Stimulated activated CD8-positive, alpha-beta memory T cell treated with anti-CD3 and anti-CD28 coated beads, Interleukin-2, amount 100 ng/mL, for 1 hour (primary cell): Measurements from ENCODE around the gene SSTR4.

Experiments used
- DNase-seq, 2 donors: peaks; one replicate each; pipeline ENCODE4 v3.0.0-alpha.2; 2020; ENCODE audit warnings: low read depth in 2 of 2

The SSTR4 gene

DNA sequence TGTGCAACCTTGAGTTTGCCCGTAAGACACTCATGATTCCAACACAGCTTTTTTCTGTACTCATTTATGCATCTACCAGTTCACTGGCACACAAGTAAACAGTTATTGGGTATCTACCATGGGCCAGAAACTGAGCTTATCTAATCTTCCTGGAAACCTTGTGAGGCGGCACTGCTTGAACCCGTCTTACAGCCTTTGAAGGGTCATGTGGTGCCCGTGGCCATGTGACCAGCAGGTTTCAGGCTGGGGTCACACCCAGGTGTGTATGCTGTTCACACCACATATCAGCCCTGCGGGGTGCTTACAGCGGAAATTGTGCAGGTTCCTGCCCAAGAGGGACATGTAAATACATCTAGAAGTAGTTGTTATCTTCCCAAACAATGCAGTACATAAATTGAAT is 8.3 kb downstream of the SSTR4 start:
- no peak for DNase-seq

DNA sequence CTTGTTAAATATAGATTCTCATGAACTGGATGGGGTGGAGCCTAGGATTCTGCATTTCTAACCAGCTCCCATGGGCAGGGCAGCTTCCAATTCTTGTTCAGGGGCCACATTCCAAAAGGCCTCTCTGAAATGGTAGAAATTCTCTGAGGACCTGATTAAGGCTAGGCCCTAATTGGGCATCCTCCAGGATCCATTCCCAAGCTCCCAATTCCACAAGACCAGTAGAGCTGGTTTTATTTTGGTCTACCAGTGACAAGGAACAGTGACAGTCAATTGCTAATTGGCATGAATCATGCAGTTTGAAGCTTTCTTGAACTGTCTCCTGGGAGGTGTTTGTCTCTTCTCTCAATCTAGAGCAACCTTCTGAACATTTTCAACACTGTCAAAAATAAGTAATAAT is 11.3 kb downstream of the SSTR4 start:
- DNase-seq = no peak

DNA sequence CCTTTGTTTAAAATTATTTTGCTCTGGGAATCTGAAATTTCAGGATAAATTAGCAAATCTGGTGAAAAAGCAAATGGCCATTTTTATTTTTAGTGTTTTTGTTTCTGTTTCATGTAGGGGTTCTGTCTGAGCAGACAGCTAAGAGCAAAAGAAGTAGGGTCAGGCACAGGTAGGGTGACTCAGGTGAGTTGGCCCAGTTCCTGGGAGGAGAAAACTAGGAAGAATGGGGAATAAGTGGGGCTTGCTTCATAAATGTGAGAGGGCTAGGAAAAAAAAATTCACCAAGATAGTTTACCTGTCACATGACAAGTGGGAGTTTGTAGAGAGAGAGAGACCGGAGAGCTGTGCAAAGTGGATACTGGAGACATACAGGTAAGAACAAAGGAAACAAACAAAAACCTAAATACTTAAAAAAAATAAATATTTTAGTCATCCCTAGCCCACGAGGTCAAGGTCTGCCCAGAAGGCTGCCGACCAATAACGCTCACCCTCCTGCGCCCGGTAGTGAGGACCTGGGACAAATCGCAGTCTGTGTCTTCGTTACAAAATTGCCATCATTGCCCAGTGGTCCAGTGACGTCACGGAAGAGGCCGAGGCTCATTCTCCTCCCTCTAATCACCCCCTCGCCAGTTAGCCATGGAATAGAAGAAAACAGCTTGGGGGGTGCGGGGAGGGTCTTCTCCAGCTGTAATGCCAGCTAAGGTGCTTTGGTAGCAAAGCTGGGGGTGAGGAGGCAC is 12.1 kb downstream of the SSTR4 start:
- DNase-seq = no peak

DNA sequence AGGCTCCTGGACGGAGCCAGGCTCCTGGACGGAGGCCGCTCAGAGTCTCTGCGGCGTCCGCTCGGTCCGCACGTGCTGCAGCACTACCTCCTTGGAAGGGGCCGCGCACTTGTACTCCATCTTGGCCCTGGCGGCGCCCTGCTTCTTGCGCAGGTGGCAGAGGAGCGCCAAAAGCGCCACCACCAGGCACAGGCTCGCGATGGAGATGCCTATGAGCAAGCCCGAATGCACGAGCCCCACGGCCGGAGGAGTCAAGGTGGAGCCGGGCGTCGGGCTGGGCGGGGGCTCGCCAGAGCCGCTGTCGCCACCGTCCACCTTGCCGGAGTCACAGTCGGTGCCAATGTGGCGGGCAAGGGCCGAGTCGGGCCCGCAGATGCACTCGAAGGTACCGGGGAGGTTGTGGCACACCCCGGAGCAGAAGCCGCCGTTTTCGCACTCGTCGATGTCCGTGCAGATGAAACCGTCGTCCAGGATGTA is 12.7 kb downstream of the SSTR4 start:
- no peak for DNase-seq

DNA sequence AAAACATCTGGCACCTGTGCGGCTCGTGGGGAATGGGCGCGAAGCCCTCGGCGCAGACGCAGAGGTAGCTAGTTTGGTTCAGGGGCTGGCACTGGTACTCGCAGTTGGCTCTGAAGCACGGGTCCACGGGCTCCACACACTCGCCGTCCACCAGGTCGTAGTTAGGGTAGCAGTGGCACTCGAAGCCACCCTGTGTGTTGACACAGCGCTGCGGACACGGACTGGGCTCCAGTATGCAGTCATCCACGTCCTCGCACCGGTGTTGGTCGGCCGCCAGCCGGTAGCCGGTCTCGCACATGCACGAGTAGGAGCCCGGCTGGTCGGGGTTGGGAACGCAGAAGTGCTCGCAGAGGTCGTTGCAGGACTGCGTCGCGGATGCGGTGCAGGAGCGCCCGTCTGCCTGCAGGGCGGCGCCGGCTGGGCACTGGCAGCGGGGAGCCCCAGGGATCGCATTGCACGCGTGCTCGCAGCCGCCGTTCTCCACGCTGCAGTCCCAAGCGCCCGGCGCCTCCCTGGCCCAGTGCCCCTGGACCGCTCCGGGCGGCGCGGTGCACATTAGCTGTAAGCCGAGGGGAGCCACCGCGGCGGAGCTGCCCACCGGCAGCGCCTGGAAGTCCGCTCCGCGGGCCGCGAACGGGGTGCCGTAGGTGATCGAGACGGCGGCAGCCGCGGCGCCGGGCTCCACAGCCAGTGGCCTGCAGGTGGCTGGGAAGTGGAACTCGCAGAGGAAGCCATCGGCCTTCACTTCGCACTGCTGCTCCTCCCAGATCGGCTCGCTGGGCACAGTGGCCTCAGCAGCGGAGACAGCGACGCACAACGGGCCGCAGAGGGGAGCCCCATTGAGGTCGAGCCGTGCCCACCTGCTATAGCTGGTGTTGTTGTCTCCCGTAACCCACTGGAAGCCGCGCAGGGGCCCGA is 13.4 kb downstream of the SSTR4 start:
- no peak for DNase-seq

DNA sequence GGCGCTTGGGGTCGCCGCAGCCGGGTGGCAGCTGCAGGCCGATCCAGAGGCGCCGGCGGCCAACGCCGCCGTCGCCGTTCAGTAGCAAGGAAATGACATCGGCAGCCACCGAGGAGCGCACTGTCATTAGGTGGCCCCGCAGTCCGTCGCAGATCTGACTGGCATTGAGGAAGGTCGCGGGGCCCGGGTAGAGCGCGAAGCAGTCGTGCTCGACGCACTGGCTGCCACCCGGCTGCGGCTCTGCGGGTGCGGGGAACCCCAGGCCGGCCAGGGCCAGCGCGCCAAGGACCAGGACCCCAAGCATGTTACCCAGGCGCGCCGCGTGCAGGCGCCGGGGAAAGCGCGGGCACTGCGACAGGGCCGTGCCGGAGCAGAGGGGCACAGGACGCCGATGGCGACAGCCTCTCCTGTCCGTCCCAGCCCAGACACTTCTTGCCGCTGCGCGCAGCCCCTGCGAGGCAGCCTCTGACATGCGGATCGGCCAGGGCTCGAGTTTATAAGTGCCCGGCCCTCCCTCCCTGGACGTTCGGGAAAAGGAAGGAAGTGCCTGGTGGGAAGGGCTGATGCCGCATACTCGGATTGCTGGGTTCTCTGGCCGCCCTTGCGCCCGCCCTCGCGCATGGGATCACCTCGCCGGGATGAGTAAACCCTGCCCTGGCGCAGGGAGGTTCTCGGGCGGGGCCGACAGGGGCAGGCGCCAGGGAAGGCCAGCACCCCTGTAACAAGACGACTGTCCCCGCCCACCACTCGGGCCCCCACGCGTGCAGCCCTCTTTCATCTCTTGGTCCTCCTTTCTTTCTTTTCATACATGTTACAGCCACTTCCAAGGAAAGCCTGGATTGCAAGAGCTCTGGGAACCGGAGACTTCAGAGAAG is 14.3 kb downstream of the SSTR4 start, which contains the start of gene THBD:
Gene THBD (minus strand): TSS at position 472 of the 875 bp plus-strand sequence. CDS start 168 bp downstream, at position 304.
- no peak for DNase-seq

DNA sequence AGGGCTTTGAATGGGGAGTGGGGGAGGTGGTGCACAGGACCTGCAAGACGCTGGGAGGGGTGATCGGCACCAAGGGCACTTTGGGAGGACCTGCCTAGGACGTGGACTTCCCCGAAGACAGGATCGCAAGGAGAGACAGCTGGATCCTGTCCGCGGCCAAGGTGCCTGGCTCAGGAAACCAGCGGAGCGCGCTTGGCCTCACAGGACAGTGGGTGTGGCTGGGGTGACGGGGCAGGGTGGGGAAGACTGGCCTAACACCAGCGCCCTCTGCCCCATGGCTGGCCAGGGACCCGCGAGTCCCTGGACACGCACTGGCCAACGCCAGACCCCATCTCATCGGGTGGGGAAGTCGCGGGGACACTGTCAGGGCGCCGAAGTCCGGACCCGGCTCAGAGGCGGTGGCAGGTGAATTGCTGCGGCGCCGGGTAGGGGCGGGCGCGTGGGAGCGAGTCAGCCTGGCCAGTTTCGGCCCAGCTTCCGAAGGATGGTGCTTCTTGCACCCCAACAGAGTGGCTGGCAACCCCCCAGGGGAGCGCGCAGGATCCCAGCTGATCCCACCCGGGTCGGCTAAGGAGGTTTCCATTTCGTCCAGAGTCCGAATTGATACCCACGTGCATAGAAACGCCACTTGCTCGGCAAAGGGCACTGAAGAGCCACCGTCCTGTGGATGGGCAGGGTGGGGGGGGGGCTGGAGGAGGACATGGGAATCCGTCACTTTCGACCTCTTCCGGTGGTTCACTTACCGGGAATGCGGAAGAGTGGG is 15.1 kb downstream of the SSTR4 start:
- no peak for DNase-seq

DNA sequence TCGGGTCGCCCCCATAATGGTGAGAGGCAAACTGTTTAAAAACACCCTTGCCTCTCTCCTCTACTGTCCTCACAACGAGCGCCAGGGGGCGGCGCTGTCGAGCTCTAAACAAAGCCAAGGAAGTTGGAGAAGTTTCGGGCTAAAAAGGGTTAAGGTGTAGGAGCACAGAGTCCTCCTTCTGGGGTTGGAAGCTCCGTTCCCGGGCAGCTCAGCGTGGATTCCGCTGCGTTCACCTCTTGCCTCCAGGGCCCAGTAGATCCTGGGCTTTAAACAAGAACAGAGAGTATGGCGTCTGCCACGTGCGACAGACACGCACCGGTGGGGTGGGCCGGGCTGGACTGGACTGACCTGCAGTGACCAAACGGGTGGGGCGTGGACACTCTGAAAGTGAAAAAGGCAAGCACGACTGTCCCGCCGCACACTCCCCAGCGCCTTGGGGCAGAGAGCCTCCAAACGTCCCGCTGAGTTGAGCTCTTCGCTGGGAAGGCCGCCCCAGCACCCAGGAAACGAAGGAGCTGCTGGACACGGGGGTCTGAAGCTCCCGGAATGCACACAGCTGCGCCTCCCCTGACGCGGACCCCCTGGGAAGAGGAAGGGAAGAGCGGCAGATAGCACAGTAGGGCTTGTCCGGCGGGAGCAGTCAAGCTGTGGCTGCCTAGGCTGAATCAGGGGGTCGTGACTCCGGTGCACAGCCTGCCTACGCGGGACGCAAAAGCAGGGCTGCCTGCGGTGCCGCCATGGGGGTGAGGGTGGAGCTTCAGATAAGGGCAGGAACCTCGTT is 15.9 kb downstream of the SSTR4 start:
- DNase-seq = no peak

DNA sequence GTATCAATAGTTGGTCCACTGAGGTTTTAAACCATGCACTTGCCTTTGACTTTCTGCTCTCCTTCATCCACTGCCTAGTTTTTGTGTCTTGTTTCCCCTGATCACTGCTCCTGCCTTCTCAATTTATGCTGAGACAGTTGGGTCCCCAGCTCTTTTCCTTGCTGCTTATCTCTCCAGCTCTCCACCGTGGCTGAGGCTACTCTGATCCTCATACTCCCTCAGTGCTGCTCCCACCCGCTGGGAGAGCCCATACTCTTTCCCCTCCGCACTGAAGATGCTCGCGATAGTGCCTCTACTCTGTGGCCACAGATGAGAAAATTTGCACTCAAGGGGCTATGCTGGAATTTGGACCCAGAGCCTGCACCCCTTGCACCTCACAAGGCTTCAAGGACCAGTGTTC is 17.8 kb downstream of the SSTR4 start:
- no peak for DNase-seq

DNA sequence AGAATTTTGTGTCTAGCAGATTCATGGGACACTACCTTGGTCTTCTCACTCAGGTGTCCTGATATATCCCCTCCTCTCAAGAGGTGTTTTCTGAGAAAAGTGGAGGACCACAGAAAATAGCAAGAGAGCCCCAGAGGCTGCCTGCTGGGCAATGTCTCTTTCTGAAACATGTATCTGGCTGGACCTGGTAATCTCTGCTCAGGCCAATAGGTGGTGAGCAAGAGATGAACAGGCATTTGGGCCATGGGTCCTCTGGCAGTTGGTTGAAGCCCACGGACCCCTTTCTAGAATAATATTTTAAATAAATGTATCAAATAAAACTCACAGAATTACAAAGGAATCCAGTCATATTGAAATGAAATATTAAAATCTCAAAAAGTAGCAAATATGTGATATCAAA is 23.1 kb downstream of the SSTR4 start:
- no peak for DNase-seq

DNA sequence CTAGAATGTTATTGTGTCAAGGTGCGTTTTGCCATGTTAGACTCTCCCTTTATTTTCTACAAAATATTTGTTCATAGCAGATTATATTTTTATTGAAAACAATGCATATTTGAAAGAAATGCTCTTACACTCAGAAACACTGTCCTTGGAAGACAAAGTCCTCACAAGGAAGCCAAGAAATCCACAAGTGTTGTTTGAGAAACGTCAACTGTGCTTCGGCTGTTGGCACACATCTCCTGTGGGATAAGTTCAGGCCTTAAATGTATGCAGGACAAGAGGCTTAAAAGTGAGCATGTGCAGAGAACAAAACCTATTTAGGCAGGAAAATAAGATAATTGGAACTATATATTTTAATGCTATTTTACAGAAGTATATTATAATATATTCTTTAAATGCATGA is 23.9 kb downstream of the SSTR4 start:
- DNase-seq = no peak

DNA sequence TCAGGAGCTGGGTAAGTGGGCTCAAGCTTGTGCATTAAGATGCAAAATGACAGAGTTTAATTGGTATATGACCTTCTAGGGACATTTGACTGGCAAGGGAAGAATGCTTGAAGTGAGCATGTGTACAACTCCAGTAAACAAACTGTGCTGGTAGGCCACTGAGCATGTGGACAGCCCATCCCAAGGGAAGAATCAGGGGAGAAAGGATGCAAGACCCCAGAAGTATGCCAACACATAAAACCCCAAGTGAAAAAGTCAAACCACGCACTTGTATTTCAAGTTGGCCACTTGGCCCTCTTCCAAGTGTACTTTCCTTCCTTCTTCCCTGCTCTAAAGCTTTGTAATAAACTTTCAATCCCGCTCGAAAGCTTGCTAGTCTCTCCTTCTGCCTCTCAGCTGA is 24.7 kb downstream of the SSTR4 start:
- no peak for DNase-seq

DNA sequence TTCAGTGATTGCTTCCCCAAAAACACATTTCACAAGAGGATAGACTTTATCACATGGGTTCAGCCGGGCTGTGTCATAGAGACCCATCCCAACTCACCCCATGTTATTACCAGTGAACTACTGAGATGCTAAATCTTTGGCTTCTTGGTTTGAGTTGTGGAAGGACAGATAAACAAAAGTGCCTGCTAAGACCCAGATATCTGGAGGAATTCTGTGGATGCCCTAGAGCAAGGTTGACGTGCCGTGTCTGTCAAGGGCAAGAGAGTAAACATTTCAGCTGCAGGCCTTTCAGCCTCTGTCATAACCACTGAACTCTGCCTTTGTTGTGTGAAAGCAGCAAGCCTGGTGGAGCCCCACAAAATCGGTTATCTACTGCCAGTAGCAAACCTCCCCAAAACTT is 25.5 kb downstream of the SSTR4 start:
- DNase-seq = no peak

DNA sequence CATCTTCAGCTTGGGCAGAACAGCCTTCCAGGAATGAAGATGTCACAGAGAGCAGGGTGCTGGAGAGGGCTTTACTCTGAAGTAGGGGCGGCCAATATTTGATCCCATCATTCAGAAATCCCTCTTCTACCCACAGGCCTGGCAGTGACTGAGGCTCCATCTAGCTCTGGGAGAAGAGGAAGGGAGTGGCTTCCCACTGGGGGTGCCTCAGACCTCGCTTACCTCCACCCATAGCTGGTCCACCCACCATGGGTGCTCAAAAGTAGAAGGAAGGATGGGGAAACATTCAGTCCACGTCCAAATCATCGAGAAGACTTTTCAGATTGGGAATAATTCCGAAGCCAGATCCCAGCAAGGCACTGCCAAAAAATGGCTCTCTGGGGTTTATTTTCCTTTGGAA is 26.1 kb downstream of the SSTR4 start:
- DNase-seq = no peak

DNA sequence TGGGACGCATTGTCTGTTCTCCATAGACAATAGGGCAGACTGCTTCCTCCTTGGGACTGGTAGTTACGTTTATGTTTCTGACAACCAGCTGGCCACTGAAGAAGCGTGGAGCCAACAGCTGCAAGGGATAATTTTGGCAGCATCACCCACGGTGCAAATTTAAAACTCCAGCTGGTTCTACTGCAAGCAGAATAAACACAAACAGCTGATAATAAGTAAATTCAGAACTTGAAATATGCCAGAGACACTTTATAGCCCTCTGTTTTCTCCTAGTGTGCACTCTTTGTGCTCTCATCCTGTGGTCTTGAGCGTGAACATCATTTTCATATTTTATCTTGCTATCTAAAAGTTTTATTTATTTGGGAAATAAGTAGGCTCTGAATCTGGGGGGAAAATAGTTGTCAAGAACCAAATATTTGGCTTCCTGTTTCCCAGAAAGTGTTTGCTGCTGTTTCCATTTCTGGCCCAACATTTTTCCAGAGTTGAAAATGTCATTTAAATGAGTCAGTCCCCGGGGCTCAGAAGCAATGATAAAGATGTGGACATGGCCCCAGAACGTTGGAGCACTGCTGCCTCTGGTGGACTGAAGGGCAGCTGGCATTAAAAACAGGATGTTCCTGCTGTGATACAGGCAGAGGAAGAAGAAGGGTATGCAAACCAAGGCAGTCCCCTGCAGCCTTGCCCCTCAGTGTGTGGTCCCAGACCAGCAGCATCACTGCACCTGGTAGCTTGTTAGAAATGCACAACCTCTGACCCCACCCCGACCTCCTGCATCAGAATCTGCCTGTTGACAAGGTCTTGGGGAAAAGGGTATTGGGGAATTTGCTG is 26.8 kb downstream of the SSTR4 start:
- no peak for DNase-seq

DNA sequence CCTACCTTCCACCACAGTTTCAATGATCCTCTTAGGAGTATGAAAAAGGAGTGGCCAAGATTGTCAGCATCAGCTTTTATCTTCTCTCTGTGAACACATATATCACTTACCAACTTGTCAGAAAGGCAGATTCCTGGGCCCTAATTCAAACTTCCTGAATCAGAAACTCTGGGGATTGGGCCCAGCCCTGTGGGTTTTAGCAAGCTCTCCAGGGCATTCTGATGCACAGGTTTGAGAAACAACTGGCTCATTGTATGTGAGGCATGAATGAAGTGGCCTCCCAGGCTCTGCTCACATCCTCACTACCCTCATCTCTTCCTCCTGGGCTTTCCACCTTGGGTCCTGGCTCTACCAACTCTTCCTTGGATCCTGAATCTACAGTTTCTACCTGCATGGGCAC is 27.5 kb downstream of the SSTR4 start:
- DNase-seq = no peak

DNA sequence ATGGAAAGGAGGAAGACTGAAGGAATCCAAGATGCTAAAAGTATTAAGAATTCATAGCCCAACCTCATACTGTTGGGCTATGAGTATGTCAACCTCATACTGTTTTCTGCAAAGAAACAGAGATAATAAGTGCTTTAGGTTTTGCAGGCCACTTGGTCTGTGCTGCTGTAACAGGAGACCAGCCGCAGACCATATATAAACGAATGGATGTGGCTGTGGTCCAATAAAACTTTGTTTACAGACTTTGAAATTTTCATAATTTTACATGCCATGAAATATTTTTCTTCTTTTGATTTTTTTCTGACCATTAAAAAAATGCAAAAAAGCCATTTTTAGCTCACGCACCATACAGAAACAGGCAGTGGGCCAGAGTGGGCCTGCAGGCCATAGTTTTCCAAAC is 28.1 kb downstream of the SSTR4 start:
- no peak for DNase-seq

DNA sequence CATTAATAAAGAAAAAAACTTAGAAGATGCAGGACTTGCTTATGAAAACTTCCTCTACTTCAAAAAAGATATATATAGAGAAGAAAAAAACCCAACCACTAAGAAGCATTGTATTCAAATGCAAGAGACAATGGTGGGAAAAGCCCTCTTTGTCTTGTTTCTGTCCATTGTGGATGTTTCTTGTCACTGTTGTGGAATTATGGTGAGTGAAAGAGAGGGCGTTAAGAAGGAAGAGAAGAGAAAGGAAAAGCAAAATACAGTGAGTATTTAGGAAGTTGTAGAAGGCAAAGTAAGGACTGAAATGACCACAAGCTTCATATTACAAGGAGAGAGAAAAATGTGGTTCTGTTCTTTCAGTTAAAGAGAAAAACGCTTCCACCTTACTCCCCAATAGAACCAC is 28.5 kb downstream of the SSTR4 start:
- no peak for DNase-seq
